K562 (cell line): ENCODE data around the gene NR2F1. TPM values are rescaled to one million over a fixed set of nuclear protein-coding genes. Genes with fewer than 3 reads are reported as not detected.

Source experiments
- ATAC-seq: fragments of 200-7000 bp; cut with Tn5 transposase; 3 replicates; pipeline ENCODE4 v1.9.1; 2020; ENCODE audit warnings: moderate library complexity
- BruUV-seq: library from RNA; stranded (reverse); fragments of 400-500 nt; replicated peaks from 2 replicates; lab custom pipeline; 2021; lab: Mats Ljungman, UMichigan
- CTCF ChIA-PET: fragments of 300-600 bp; formaldehyde crosslinking; extraction: SDS; loops from one replicate; lab custom pipeline; 2021; ENCODE audit warnings: low intra/inter-chr PET ratio; lab: Yijun Ruan, JAX
- POLR2A ChIA-PET: fragments of 300-600, 350-650 bp; sonication (Branson Sonifier 250); formaldehyde crosslinking; extraction: SDS; loops from one replicate; lab custom pipeline; 2021; ENCODE audit warnings: antibody characterized with exemption, inconsistent platforms; lab: Yijun Ruan, JAX
- DNase-seq, 4 experiments: peaks; one replicate each; pipeline versions ENCODE4 v3.0.0 to v3.0.0-alpha.2; 2011 to 2018; ENCODE audit warnings: low spot score in 3 of 4, mixed read lengths in 3 of 4; ENCODE audit errors: extremely low read depth in 1 of 4
- FAIRE-seq: peaks from 2 replicates; lab custom pipeline; 2011; peaks lifted over from hg19 to GRCh38; lab: Jason Lieb, UNC
- H2AFZ ChIP-seq: 2 replicates; pipeline ENCODE4 v1.6.0; 2011; ENCODE audit warnings: low read depth, low read length, control low read depth, inconsistent platforms
- H3K27ac ChIP-seq: fragments of 200-600 bp; 3 replicates; pipeline ENCODE4 v1.8.0; 2011; ENCODE audit warnings: low read depth, mild to moderate bottlenecking, control low read depth, inconsistent platforms, low read length, moderate library complexity, mixed read lengths; ENCODE audit errors: extremely low read depth
- H3K27me3 ChIP-seq, 2 experiments: fragments of 300-600 bp in 1 of 2; 2 replicates in 1 of 2; 3 replicates in 1 of 2; pipeline versions ENCODE4 v1.6.0 to v1.8.0; 2011; ENCODE audit warnings: inconsistent platforms in 2 of 2, low read length in 2 of 2, mild to moderate bottlenecking in 1 of 2, mixed read lengths in 1 of 2, moderate library complexity in 1 of 2; ENCODE audit not compliant: control insufficient read depth in 2 of 2, insufficient read depth in 2 of 2
- H3K36me3 ChIP-seq: fragments of 300-600 bp; 3 replicates; pipeline ENCODE4 v1.8.0; 2011; ENCODE audit warnings: mild to moderate bottlenecking, low read length, inconsistent platforms; ENCODE audit not compliant: control insufficient read depth, insufficient read depth
- H3K4me1 ChIP-seq, 2 experiments: fragments of 200-600 bp in 1 of 2; replicated peaks in 1 of 2; 2 replicates in 1 of 2; 3 replicates in 1 of 2; pipeline versions ENCODE4 v1.5.1 to v1.8.0; 2011; ENCODE audit warnings: inconsistent platforms in 2 of 2, low read length in 2 of 2, mild to moderate bottlenecking in 1 of 2, mixed read lengths in 1 of 2, moderate library complexity in 1 of 2; ENCODE audit not compliant: control insufficient read depth in 2 of 2, insufficient read depth in 2 of 2
- H3K4me2 ChIP-seq: 2 replicates; pipeline ENCODE4 v1.6.1; 2011; ENCODE audit warnings: low read length, control low read depth, inconsistent platforms, mixed read lengths; ENCODE audit not compliant: insufficient read depth
- H3K4me3 ChIP-seq: fragments of 200-600 bp; sonication (generic), shearing (Covaris generic); 2 replicates; pipeline ENCODE4 v1.5.1; 2016; ENCODE audit warnings: control low read depth, inconsistent platforms
- H3K79me2 ChIP-seq: fragments of 200-600 bp; 3 replicates; pipeline ENCODE4 v1.8.0; 2011; ENCODE audit warnings: low read length, inconsistent platforms; ENCODE audit not compliant: control insufficient read depth, insufficient read depth
- H3K9ac ChIP-seq, 2 experiments: 2 replicates each; pipeline versions ENCODE4 v1.6.0 to v1.6.1; 2011; ENCODE audit warnings: low read depth in 2 of 2, low read length in 2 of 2, control low read depth in 1 of 2, inconsistent platforms in 1 of 2, mild to moderate bottlenecking in 1 of 2, mixed read lengths in 1 of 2; ENCODE audit not compliant: insufficient read depth in 1 of 2
- H3K9me1 ChIP-seq: one replicate; pipeline ENCODE4 v1.6.0; 2011; ENCODE audit warnings: inconsistent platforms, mild to moderate bottlenecking, low read length, moderate library complexity; ENCODE audit not compliant: control insufficient read depth, insufficient read depth
- H3K9me3 ChIP-seq: replicated peaks from 2 replicates; pipeline ENCODE4 v1.5.1; 2011; ENCODE audit warnings: low read depth, low read length, inconsistent platforms; ENCODE audit not compliant: control insufficient read depth, insufficient read depth
- H4K20me1 ChIP-seq: replicated peaks from 2 replicates; pipeline ENCODE4 v1.6.1; 2011; ENCODE audit warnings: low read length, inconsistent platforms, mixed read lengths; ENCODE audit not compliant: control insufficient read depth, insufficient read depth
- BDP1 ChIP-seq: IDR thresholded peaks from 3 replicates; pipeline ENCODE4 v1.6.1; 2011; ENCODE audit not compliant: insufficient read length, insufficient read depth
- CLOCK ChIP-seq: fragments of 250-450 bp; sonication (Bioruptor Pico); IDR thresholded peaks from 2 replicates; pipeline ENCODE4 v1.4.0; 2020; ENCODE audit warnings: mild to moderate bottlenecking, moderate library complexity, borderline replicate concordance
- NCOA6 ChIP-seq: fragments of 450-650 bp; IDR thresholded peaks from 2 replicates; pipeline ENCODE4 v1.6.1; 2017; ENCODE audit warnings: mild to moderate bottlenecking
- NCOR1 ChIP-seq: fragments of 450-650 bp; IDR thresholded peaks from 2 replicates; pipeline ENCODE4 v1.6.1; 2016; ENCODE audit warnings: mild to moderate bottlenecking, moderate library complexity
- ZNF398 ChIP-seq: fragments of 250-450 bp; sonication (Bioruptor Pico); IDR thresholded peaks from 2 replicates; pipeline ENCODE4 v1.8.0; 2021; ENCODE audit warnings: moderate library complexity, mild to moderate bottlenecking, inconsistent platforms
- WGBS: fragments of 100-300 bp; shearing (Covaris generic); methylation state at CpG from one replicate; pipeline ENCODE4 v1.1.6; 2016; ENCODE audit warnings: low coverage, mixed read lengths; ENCODE audit not compliant: insufficient coverage; ENCODE audit errors: missing lambda C conversion rate; 5-methylcytosine and 5-hydroxymethylcytosine counted together
- in situ Hi-C: fragments of 300-500 bp; cut with MboI; formaldehyde crosslinking; loops from 4 replicates; pipeline ENCODE4 v1.15.0; 2018; ENCODE audit warnings: inconsistent platforms, mixed read lengths
- intact Hi-C: fragments of 100-400 bp; cut with micrococcal nuclease; formaldehyde crosslinking; loops from 2 replicates; pipeline ENCODE4 v1.14.2; 2022
- polyA plus RNA-seq, 8 experiments: library from polyadenylated mRNA; depleted of rRNA in 4 of 8; stranded (reverse) in 5 of 8; unstranded in 3 of 8; fragments of >200 nt; fragmentation: Nextera tagmentation in 2 of 8; fragmentation: Illumina TruSeq in 1 of 8; extraction: Ambion mirVana in 2 of 8; extraction: Trizol in 1 of 8; gene quantifications; 2 replicates each; pipeline versions ENCODE4 v1.2.1 to v1.2.3, GENCODE V29; 2011 to 2014; ENCODE audit warnings: inconsistent platforms in 1 of 8, missing spikeins in 1 of 8
- total RNA-seq, 7 experiments: library from RNA; depleted of rRNA in 6 of 7; stranded (reverse); fragments of >200 nt in 6 of 7; fragmentation: Illumina TruSeq in 2 of 7; extraction: Trizol in 2 of 7; gene quantifications; 2 replicates each; pipeline versions ENCODE4 v1.2.1 to v1.2.3, GENCODE V29; 2011 to 2021; ENCODE audit warnings: low replicate concordance in 1 of 7
- TF ChIP-seq, protein P1 (sequence below): sonication (generic); formaldehyde crosslinking; IDR thresholded peaks from 2 replicates; pipeline ENCODE4 v1.8.1; 2023; ENCODE audit warnings: mild to moderate bottlenecking, missing genetic modification reagents

Gene NR2F1
- total and polyA plus RNA-seq, 9 of the 15 experiments (the other 6 are each of a cell fraction or from before 2014, with no cell fraction given): 0.18 TPM; not detected in 8

- TF ChIP-seq CLOCK: no peak
- TF ChIP-seq, all 486 proteins: peak for 0
Measured at GRCh38 chr5:93589152-93589828, 6.3 kb downstream of the NR2F1 start (continued).

- no peak for FAIRE-seq
- POLR2A ChIA-PET: no interaction called here
- no peak overlapping the region for H3K4me3 ChIP-seq
- no peak for DNase-seq
- no TSS peak for BruUV-seq
- H3K9me3 ChIP-seq: no peaks in the 10 kb centered on the region
- H3K36me3 ChIP-seq: no peaks in the 10 kb centered on the region
- no peaks in the 10 kb centered on the region for H3K9me1 ChIP-seq
- no peak for ATAC-seq
- H4K20me1 ChIP-seq: no peaks in the 10 kb centered on the region
- no peaks in the 10 kb centered on the region for H3K79me2 ChIP-seq
- no peaks in the 10 kb centered on the region; a peak in 1 of 5 replicates for H3K4me1 ChIP-seq
- in situ Hi-C loops: loop anchor here (25.0 kb wide), 1 partner anchor 1147 kb away; no protein-coding TSS in a partner anchor
- 0% methylated on average over 2 of the region's 2 CpGs for whole genome bisulfite sequencing
- TF ChIP-seq ZNF398 (CRISPR knock-in tag) (no peak), NCOA6 (no peak), BDP1 (no peak), NCOR1 (no peak)
- TF ChIP-seq, protein P1, sequence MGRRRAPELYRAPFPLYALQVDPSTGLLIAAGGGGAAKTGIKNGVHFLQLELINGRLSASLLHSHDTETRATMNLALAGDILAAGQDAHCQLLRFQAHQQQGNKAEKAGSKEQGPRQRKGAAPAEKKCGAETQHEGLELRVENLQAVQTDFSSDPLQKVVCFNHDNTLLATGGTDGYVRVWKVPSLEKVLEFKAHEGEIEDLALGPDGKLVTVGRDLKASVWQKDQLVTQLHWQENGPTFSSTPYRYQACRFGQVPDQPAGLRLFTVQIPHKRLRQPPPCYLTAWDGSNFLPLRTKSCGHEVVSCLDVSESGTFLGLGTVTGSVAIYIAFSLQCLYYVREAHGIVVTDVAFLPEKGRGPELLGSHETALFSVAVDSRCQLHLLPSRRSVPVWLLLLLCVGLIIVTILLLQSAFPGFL: no peak
- TF ChIP-seq, all 486 proteins: peak for 0
- no peak overlapping the region for H3K27ac ChIP-seq
- CTCF ChIA-PET: no interaction called here
- H2AFZ ChIP-seq: no peak overlapping the region
- no peak overlapping the region for H3K4me2 ChIP-seq
- no peak overlapping the region for H3K9ac ChIP-seq
- peaks cover 2 to 9% of the 10 kb centered on the region in 2 experiments; a peak in 3 of 5 replicates for H3K27me3 ChIP-seq
- intact Hi-C loops: no loop called here
Measured at GRCh38 chr5:93589829-93590215, 6.8 kb downstream of the NR2F1 start.
